Omental fat pad (tissue), 4 donors: ENCODE data around the gene NCS1. TPM values are rescaled to one million over a fixed set of nuclear protein-coding genes. Genes with fewer than 3 reads are reported as not detected.

ENCODE experiments used
- ATAC-seq: fragments of 150-250 bp; one replicate; pipeline ENCODE4 v1.9.1; 2016; ENCODE audit warnings: mild to moderate bottlenecking, moderate library complexity; ENCODE audit not compliant: low FRiP score
- DNase-seq: peaks from one replicate; pipeline ENCODE4 v3.0.0-alpha.2; 2019; ENCODE audit warnings: low spot score
- total RNA-seq, 4 donors: library from RNA; depleted of rRNA; stranded (reverse); fragments of >200 nt; gene quantifications; one replicate each; pipeline ENCODE4 v1.1.0, GENCODE V29; 2016
- TF ChIP-seq, protein P1 (sequence below), 3 donors: fragments of 450-650 bp; IDR thresholded peaks; one replicate each; pipeline ENCODE4 v1.5.1; 2016 to 2017; ENCODE audit warnings: antibody characterized with exemption in 3 of 3, mild to moderate bottlenecking in 3 of 3, moderate library complexity in 2 of 3

NCS1 gene
- total RNA-seq, 4 donors from 2014 or later = 2.5 to 14.7 (median 4.0) TPM

DNA sequence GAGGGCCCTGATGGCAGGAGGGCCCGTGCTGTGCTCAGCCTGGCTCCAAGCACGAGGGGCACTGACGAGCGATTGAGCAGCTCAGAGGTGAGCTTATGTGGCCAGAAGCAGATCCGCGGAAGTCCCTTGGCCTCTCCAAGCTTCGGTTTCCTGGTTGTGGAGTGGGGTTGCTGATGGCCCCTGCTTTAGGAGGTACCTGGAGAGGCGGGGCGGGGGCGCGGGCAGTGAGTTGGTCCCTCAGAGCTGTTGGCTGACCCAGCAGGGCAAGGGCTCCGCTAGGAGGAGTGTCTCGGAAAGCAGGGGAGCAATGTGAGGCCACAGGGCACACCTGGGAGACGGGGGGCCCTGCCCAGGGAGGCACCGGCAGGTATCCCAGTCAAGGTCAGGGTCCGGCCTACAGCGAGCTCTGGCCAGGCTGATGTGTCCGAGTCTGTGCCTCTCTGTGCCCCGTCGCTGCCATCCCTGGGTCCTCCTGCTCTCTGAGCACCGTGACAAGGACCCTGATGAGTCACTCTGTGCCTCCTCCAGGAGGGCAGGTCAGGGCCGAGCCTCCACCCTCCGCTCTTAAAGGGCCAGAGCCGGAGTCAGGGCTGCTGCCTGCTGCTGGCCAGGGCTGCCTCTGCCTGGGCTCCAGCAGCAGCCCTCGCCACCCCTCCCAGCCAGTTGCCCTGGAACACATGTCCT, 14.8 kb downstream of the NCS1 start:
- ATAC-seq (no peak), DNase-seq (no peak)
- TF ChIP-seq, protein P1, sequence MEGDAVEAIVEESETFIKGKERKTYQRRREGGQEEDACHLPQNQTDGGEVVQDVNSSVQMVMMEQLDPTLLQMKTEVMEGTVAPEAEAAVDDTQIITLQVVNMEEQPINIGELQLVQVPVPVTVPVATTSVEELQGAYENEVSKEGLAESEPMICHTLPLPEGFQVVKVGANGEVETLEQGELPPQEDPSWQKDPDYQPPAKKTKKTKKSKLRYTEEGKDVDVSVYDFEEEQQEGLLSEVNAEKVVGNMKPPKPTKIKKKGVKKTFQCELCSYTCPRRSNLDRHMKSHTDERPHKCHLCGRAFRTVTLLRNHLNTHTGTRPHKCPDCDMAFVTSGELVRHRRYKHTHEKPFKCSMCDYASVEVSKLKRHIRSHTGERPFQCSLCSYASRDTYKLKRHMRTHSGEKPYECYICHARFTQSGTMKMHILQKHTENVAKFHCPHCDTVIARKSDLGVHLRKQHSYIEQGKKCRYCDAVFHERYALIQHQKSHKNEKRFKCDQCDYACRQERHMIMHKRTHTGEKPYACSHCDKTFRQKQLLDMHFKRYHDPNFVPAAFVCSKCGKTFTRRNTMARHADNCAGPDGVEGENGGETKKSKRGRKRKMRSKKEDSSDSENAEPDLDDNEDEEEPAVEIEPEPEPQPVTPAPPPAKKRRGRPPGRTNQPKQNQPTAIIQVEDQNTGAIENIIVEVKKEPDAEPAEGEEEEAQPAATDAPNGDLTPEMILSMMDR (IDR thresholded peaks at IDR 0.05) = no peak

DNA sequence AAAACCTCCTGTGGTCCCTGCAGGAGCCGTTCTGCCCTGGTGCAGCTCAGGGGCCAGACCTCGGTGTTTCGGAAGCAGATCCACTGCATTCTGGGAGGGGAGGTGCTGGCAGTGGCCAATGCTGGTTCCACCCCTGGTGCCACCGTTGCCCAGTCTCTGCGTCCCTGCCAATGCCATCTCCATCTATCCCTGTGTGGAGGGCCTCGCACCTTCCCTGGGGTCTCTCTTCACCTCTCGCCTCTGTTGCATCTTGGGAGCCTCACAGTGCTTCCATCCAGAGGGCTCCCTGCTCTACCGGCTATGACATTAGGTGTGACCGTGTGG, 15.3 kb downstream of the NCS1 start:
- no peak for DNase-seq
- TF ChIP-seq, protein P1 (IDR thresholded peaks at IDR 0.05) = no peak
- ATAC-seq = no peak

DNA sequence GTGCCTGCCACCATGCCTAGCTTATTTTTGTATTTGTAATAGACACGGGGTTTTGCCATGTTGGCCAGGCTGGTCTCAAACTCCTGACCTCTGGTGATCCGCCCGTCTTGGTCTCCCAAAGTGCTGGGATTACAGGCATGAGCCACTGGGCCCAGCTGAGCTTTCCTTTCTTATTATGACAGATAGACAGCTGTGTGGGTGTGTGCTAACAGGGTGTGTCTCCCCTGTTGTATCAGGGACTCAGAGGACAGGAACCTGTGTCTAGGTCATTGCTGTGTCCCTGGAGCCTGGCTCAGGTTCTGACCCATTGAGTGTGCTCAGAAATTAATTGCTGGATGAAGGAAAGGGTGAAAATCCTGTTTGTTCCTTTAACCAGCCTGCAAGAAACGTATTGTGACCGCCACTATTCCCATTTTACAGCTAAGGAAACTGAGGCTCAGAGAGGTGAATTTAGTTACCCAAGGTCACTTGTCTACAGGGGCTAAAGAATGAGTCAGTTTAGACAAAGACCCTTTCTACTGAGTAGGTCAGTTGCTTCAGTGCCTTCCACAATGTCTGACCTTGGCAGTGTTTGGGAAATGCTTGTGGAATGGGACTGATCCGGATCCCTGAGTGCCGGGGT, 16.8 kb downstream of the NCS1 start:
- TF ChIP-seq, protein P1 (IDR thresholded peaks at IDR 0.05) = no peak
- no peak for DNase-seq
- ATAC-seq = no peak

DNA sequence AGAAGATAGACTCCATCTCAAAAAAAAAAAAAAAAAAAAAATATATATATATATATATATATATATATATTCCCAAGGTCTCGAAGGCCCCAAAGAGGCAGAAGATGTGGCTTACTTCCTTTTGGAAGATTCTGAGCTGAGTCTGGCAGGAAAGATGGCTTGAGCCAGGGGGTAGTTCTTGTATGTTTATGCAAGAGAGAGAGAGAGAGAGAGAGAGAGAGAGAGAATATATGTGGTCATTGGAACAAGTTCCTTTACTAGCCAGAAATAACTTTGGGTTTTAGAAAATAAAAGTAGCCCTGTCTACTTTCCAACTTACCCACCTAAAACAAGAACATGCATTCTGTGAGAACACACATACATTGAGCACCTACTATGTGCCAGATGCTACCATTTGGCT, 17.6 kb downstream of the NCS1 start:
- ATAC-seq (no peak), DNase-seq (no peak)
- TF ChIP-seq, protein P1 (IDR thresholded peaks at IDR 0.05) = no peak

DNA sequence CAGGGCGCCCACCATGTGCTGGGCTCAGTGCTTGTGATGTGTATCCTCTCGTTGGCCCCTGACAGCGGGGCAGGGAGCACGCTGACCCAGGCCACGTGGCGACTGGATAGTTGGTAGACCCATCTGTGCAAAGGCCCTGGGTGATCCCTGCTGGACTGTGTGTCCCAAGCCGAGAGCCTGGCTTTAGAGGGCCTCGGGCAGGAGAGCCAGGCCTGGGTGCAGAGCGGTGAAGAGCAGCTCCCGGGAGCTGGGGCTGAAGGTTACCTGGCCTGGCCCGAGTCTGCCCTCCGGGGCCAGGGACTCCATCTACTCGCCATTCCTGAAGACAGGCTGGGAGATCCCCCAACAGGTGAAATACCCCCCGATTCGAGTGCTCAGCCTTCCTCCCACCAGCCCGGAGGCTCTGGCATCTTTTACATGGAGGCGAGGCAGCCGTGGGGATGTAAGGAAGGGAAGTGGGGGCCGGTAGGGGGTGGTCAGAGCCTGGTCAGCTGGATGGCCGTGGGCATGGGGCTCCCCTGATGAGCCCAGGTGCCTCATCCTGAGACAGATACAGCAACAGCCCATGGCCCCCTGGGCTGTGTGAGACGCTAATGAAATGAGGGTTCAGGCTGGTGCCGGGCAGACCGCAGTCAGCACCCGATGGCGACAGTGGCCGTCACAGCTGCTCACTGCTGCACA, 19.0 kb downstream of the NCS1 start:
- TF ChIP-seq, protein P1 (IDR thresholded peaks at IDR 0.05) = no peak
- DNase-seq = no peak
- ATAC-seq = no peak

DNA sequence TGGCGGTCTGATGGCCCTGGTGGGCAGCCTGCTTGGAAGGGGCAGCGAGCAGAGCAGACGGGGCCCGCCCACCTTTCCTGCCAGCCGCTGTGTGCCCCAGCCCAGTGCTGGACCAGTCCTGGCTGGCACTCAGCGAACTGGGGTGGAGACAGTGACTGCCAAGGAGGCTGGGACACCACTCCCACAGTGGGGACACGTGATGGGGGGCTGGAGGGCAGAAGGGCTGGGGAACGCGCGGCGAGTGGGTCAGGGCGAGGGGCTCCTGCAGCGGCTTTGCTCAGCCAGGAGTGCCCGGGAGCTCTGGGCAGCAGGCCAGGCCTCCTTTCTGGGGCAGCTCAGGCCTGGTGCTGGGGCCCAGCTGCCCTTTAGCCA, 19.5 kb downstream of the NCS1 start:
- no peak for DNase-seq
- TF ChIP-seq, protein P1 (IDR thresholded peaks at IDR 0.05) = no peak
- ATAC-seq = no peak
